HUES6 (cell line): Measurements from ENCODE around the gene RERG.

Source experiments
- H3K27ac ChIP-seq: 2 replicates; pipeline ENCODE4 v1.7.0; 2013; ENCODE audit warnings: low read depth, mild to moderate bottlenecking, low read length, inconsistent platforms
- H3K27me3 ChIP-seq: 2 replicates; pipeline ENCODE4 v1.6.1; 2013; ENCODE audit warnings: low read length; ENCODE audit not compliant: control insufficient read depth, insufficient read depth
- H3K36me3 ChIP-seq: 2 replicates; pipeline ENCODE4 v1.6.1; 2013; ENCODE audit warnings: low read length; ENCODE audit not compliant: control insufficient read depth, insufficient read depth
- H3K4me1 ChIP-seq: 2 replicates; pipeline ENCODE4 v1.6.1; 2013; ENCODE audit warnings: low read length; ENCODE audit not compliant: control insufficient read depth, insufficient read depth
- H3K4me3 ChIP-seq: 2 replicates; pipeline ENCODE4 v1.5.1; 2013; ENCODE audit warnings: low read depth, low read length
- H3K9ac ChIP-seq: one replicate; pipeline ENCODE4 v1.6.1; 2013; ENCODE audit warnings: mild to moderate bottlenecking, low read length
- H3K9me3 ChIP-seq: 2 replicates; pipeline ENCODE4 v1.6.1; 2013; ENCODE audit warnings: low read depth, low read length; ENCODE audit not compliant: control insufficient read depth, insufficient read depth

The RERG gene

GRCh38 chr12:15218794-15219193 lies 2.4 kb downstream of the RERG start:
- Histone ChIP-seq H3K9ac (no peak overlapping the region), H3K4me3 (no peak overlapping the region), H3K27ac (no peak overlapping the region), H3K36me3 (no peaks in the 10 kb centered on the region), H3K9me3 (no peaks in the 10 kb centered on the region), H3K27me3 (peaks cover 26% of the 10 kb centered on the region), H3K4me1 (peaks cover 5% of the 10 kb centered on the region; the same call in 1 of the 2 replicates)

- H3K4me3 ChIP-seq = no peak overlapping the region
- no peaks in the 10 kb centered on the region for H3K36me3 ChIP-seq
- no peaks in the 10 kb centered on the region for H3K9me3 ChIP-seq
- H3K9ac ChIP-seq = no peak overlapping the region
- H3K4me1 ChIP-seq = peaks cover 5% of the 10 kb centered on the region; the same call in 1 of the 2 replicates
- no peak overlapping the region for H3K27ac ChIP-seq
- peaks cover 12% of the 10 kb centered on the region for H3K27me3 ChIP-seq
These were observed 5.0 kb downstream of the RERG start for GRCh38 chr12:15216036-15216889.

- no peaks in the 10 kb centered on the region for H3K4me1 ChIP-seq
- H3K9me3 ChIP-seq = no peaks in the 10 kb centered on the region
- H3K4me3 ChIP-seq = no peak overlapping the region
- H3K36me3 ChIP-seq = no peaks in the 10 kb centered on the region
- 0 out of 2 replicates have a peak, but pooled peaks cover under 1% of the 10 kb centered on the region for H3K27me3 ChIP-seq
- H3K27ac ChIP-seq = no peak overlapping the region
- H3K9ac ChIP-seq = no peak overlapping the region
These were observed 6.2 kb downstream of the RERG start for GRCh38 chr12:15214851-15215601.

GRCh38 chr12:15212930-15213329 lies 8.3 kb downstream of the RERG start:
- no peaks in the 10 kb centered on the region for H3K9me3 ChIP-seq
- H3K27ac ChIP-seq = no peak overlapping the region
- no peaks in the 10 kb centered on the region for H3K36me3 ChIP-seq
- no peak overlapping the region for H3K9ac ChIP-seq
- H3K4me1 ChIP-seq = peaks cover 2% of the 10 kb centered on the region; the same call in 1 of the 2 replicates
- H3K4me3 ChIP-seq = no peak overlapping the region
- H3K27me3 ChIP-seq = no peaks in the 10 kb centered on the region

GRCh38 chr12:15209782-15210181 lies 11.4 kb downstream of the RERG start:
- H3K4me1 ChIP-seq = peaks cover 22% of the 10 kb centered on the region
- no peak overlapping the region for H3K4me3 ChIP-seq
- H3K36me3 ChIP-seq = no peaks in the 10 kb centered on the region
- H3K27ac ChIP-seq = no peak overlapping the region
- H3K27me3 ChIP-seq = no peaks in the 10 kb centered on the region
- H3K9me3 ChIP-seq = no peaks in the 10 kb centered on the region
- no peak overlapping the region for H3K9ac ChIP-seq

GRCh38 chr12:15208871-15209656 lies 12.2 kb downstream of the RERG start:
- H3K27ac ChIP-seq = no peak overlapping the region
- no peak overlapping the region for H3K9ac ChIP-seq
- peaks cover 22% of the 10 kb centered on the region for H3K4me1 ChIP-seq
- no peaks in the 10 kb centered on the region for H3K36me3 ChIP-seq
- H3K9me3 ChIP-seq = no peaks in the 10 kb centered on the region
- H3K27me3 ChIP-seq = no peaks in the 10 kb centered on the region
- no peak overlapping the region for H3K4me3 ChIP-seq

- H3K4me3 ChIP-seq = no peak overlapping the region
- no peaks in the 10 kb centered on the region for H3K27me3 ChIP-seq
- H3K4me1 ChIP-seq = peaks cover 22% of the 10 kb centered on the region
- H3K9me3 ChIP-seq = no peaks in the 10 kb centered on the region
- H3K9ac ChIP-seq = no peak overlapping the region
- no peaks in the 10 kb centered on the region for H3K36me3 ChIP-seq
- no peak overlapping the region for H3K27ac ChIP-seq
These were observed 13.1 kb downstream of the RERG start for GRCh38 chr12:15208140-15208539.

- Histone ChIP-seq H3K27ac (0 out of 2 replicates have a peak overlapping the region, but pooled peaks have one; percentile 19), H3K9me3 (no peaks in the 10 kb centered on the region), H3K36me3 (no peaks in the 10 kb centered on the region), H3K4me3 (0 out of 2 replicates have a peak overlapping the region, but pooled peaks have one; percentile 11), H3K9ac (no peak overlapping the region), H3K27me3 (no peaks in the 10 kb centered on the region), H3K4me1 (peaks cover 22% of the 10 kb centered on the region)
These were observed 14.3 kb downstream of the RERG start for GRCh38 chr12:15206831-15207389.

GRCh38 chr12:15206338-15206737 lies 14.9 kb downstream of the RERG start:
- Histone ChIP-seq H3K9ac (no peak overlapping the region), H3K27ac (0 out of 2 replicates have a peak overlapping the region, but pooled peaks have one; percentile 19), H3K27me3 (no peaks in the 10 kb centered on the region), H3K4me3 (0 out of 2 replicates have a peak overlapping the region, but pooled peaks have one; percentile 11), H3K36me3 (no peaks in the 10 kb centered on the region), H3K9me3 (no peaks in the 10 kb centered on the region), H3K4me1 (peaks cover 22% of the 10 kb centered on the region)

GRCh38 chr12:15205341-15206010 lies 15.7 kb downstream of the RERG start:
- Histone ChIP-seq H3K27ac (no peak overlapping the region), H3K4me3 (no peak overlapping the region), H3K36me3 (no peaks in the 10 kb centered on the region), H3K27me3 (no peaks in the 10 kb centered on the region), H3K9ac (no peak overlapping the region), H3K4me1 (peaks cover 22% of the 10 kb centered on the region), H3K9me3 (no peaks in the 10 kb centered on the region)
